Esophagus (tissue), 2 donors: ENCODE measurements around the gene TREX2. TPM values are rescaled to one million over a fixed set of nuclear protein-coding genes. Genes with fewer than 3 reads are reported as not detected.

Experiments used
- H3K27ac ChIP-seq, 2 donors: one replicate each; pipeline ENCODE4 v1.5.1; 2013; ENCODE audit warnings: low read depth in 2 of 2, mild to moderate bottlenecking in 2 of 2, inconsistent platforms in 1 of 2, low read length in 1 of 2, moderate library complexity in 1 of 2
- H3K27me3 ChIP-seq, 2 donors: one replicate each; pipeline ENCODE4 v1.6.1; 2013; ENCODE audit warnings: low read length in 2 of 2, control low read depth in 1 of 2, mild to moderate bottlenecking in 1 of 2; ENCODE audit not compliant: insufficient read depth in 2 of 2, control insufficient read depth in 1 of 2
- H3K36me3 ChIP-seq, 2 donors: one replicate each; pipeline ENCODE4 v1.6.1; 2013; ENCODE audit warnings: low read length in 1 of 2; ENCODE audit not compliant: control insufficient read depth in 2 of 2, insufficient read depth in 2 of 2
- H3K4me1 ChIP-seq, 2 donors: one replicate each; pipeline ENCODE4 v1.6.1; 2013; ENCODE audit warnings: low read length in 1 of 2; ENCODE audit not compliant: control insufficient read depth in 2 of 2, insufficient read depth in 2 of 2
- H3K4me3 ChIP-seq, 2 donors: one replicate each; pipeline ENCODE4 v1.5.1; 2013; ENCODE audit warnings: low read length in 2 of 2, mild to moderate bottlenecking in 2 of 2, low read depth in 1 of 2, moderate library complexity in 1 of 2
- H3K9me3 ChIP-seq, 2 donors: one replicate each; pipeline ENCODE4 v1.6.1; 2013; ENCODE audit warnings: mild to moderate bottlenecking in 2 of 2, low read depth in 1 of 2, low read length in 1 of 2, moderate library complexity in 1 of 2; ENCODE audit not compliant: control insufficient read depth in 2 of 2, insufficient read depth in 1 of 2
- WGBS, 2 donors: extraction: QIAGEN DNeasy Blood & Tissue Kit; methylation state at CpG; one replicate each; pipeline ENCODE4 v1.1.7; 2013; 5-methylcytosine and 5-hydroxymethylcytosine counted together
- polyA plus RNA-seq, 2 donors: library from polyadenylated mRNA; stranded (reverse); fragments of 200-250 nt; gene quantifications; one replicate each; pipeline ENCODE4 v1.2.3, GENCODE V29; 2013
- donor health status: healthy with polysubstance abuse.
- donor health status: Bipolar disorder and iron deficiency.

Gene TREX2
- polyA plus RNA-seq, 2 donors: 1.9 to 2.8 TPM

- Histone ChIP-seq H3K4me3 (no peak overlapping the region), H3K27ac (no peak overlapping the region), H3K4me1 (peaks cover 0 to 8% of the 10 kb centered on the region in 2 donors), H3K9me3 (no peaks in the 10 kb centered on the region), H3K36me3 (peaks cover 3 to 10% of the 10 kb centered on the region in 2 donors), H3K27me3 (no peaks in the 10 kb centered on the region)
- WGBS, 2 donors: 88 to 91% methylated on average over 17 of the region's 17 CpGs
These were observed 12.1 kb upstream of the TREX2 start for GRCh38 chrX:153457827-153458466.

DNA sequence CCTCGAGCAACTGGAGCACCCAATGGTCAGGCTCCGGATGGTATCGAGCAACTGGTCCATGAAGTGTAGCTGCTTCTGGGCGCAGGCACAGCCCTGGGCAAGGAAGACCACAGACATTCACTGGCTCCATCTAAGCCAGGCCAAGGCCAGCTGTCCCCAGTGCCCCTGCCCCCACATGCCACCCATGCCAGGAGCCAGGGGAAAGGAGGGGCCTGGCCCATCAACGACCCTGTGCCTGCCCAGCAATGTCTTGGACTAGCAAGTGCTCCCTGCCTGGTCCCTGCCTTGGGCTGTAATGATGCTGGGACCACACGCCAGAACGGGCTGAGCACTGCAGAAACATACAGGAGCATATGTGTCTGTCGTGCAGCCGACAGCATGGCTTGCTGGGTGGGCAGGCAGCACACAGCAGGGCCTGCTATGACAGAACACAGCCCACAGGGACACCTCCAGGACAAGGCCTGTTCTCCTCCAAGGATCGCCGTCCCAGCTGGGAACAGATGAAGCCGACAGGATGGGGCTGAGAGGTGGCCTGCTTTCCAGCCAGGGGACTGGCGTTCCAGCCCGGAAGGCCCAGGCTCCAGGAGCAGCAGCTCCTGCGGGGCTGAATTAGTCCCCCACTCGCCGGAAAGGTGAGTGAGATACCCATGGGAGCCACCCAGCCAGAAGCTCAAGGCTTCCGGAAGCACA is 11.4 kb upstream of the TREX2 start:
- H3K4me1 ChIP-seq: peaks cover 0 to 8% of the 10 kb centered on the region in 2 donors
- no peaks in the 10 kb centered on the region for H3K27me3 ChIP-seq
- no peak overlapping the region for H3K4me3 ChIP-seq
- no peaks in the 10 kb centered on the region for H3K9me3 ChIP-seq
- peaks cover 3 to 10% of the 10 kb centered on the region in 2 donors for H3K36me3 ChIP-seq
- WGBS, 2 donors: 86 to 92% methylated on average over 18 of the region's 18 CpGs
- H3K27ac ChIP-seq: no peak overlapping the region

DNA sequence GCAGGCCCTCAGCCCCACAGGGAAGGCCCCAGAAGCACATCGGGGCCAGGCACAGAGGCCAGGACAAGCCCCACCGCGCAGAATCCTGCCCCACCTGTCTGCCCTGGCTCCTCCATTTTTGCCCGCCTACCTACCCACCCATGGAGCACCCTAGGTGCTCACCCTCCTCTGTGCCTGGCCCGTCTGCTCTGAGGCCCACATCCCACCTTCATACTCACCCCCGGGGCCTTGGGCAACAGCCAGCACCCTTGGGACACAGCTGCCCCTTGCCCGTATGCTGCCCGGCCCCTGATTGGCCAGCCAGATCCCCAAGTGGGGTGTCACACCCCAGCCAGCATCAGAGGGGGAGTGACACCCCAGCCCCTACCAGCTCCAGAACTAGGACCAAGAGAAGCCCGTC is 10.8 kb upstream of the TREX2 start:
- no peaks in the 10 kb centered on the region for H3K9me3 ChIP-seq
- H3K4me1 ChIP-seq: peaks cover 0 to 8% of the 10 kb centered on the region in 2 donors
- WGBS, 2 donors: 74 to 84% methylated on average over 8 to 9 of the region's 9 CpGs
- H3K27me3 ChIP-seq: no peaks in the 10 kb centered on the region
- no peak overlapping the region for H3K4me3 ChIP-seq
- no peak overlapping the region for H3K27ac ChIP-seq
- peaks cover 3 to 10% of the 10 kb centered on the region in 2 donors for H3K36me3 ChIP-seq

- Histone ChIP-seq H3K4me1 (peaks cover 0 to 8% of the 10 kb centered on the region in 2 donors), H3K27me3 (no peaks in the 10 kb centered on the region), H3K27ac (no peak overlapping the region), H3K9me3 (no peaks in the 10 kb centered on the region), H3K4me3 (no peak overlapping the region), H3K36me3 (peaks cover 3 to 10% of the 10 kb centered on the region in 2 donors)
- 53 to 91% methylated on average over 11 to 12 of the region's 12 CpGs for WGBS, 2 donors
These were observed 10.3 kb upstream of the TREX2 start for GRCh38 chrX:153456161-153456560.

DNA sequence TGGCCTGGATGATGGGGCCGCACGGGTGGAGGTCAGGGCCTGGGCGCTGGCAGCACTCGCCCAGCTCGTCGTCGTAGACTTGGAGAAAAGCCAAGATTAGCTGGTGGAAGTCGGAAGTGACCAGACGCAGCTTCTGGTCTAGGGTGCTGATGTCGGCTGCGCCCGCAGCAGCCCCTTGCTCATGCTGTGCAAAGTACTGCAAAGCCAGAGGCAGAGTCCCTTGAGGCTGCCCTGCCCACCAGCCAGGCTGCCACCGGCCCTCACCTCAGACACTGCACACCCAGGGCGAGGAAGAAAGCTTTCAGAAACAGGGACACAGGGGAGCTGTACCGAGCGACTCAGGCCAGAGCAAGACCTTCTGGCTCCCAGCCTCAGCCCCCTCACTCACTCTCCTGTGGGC is 9.7 kb upstream of the TREX2 start:
- Histone ChIP-seq H3K9me3 (no peaks in the 10 kb centered on the region), H3K4me3 (no peak overlapping the region), H3K4me1 (peaks cover 0 to 8% of the 10 kb centered on the region in 2 donors), H3K27me3 (no peaks in the 10 kb centered on the region), H3K36me3 (peaks cover 3 to 10% of the 10 kb centered on the region in 2 donors), H3K27ac (no peak overlapping the region)
- 83 to 87% methylated on average over 16 of the region's 16 CpGs for WGBS, 2 donors

DNA sequence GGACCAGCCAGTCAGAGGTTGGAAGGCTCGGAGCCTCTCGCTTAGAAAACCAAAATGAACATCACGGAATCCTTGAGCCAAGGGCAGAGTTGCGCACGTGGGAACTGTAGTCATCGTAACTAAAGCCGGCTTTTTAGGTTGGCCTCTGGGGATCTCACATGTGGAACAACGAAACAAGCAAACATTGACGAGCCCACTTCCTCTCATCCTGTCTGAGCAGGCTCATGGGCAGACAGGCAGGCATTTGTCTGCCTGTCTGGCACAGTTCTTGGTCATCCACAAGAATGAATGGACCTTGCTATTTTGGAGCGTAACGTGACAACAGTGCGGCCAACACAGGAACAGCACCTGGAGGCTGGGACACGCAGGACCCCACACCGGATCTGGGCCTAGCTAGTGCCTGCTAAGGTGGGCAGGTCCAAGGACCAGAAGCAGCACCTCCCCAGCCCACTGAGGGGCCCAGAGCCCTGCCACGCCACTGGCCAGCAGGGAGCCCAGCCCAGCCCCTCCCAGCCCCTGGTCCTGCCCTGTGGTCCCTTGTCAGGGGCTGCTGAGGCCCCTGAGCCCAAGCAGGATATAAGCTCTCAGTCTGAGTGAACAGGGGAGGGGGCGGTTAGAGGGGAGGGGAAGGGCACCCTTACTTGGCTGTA is 9.2 kb upstream of the TREX2 start:
- 74 to 86% methylated on average over 16 of the region's 16 CpGs for WGBS, 2 donors
- H3K27ac ChIP-seq: no peak overlapping the region
- peaks cover 3 to 10% of the 10 kb centered on the region in 2 donors for H3K36me3 ChIP-seq
- no peaks in the 10 kb centered on the region for H3K27me3 ChIP-seq
- H3K4me3 ChIP-seq: no peak overlapping the region
- peaks cover 0 to 8% of the 10 kb centered on the region in 2 donors for H3K4me1 ChIP-seq
- no peaks in the 10 kb centered on the region for H3K9me3 ChIP-seq

DNA sequence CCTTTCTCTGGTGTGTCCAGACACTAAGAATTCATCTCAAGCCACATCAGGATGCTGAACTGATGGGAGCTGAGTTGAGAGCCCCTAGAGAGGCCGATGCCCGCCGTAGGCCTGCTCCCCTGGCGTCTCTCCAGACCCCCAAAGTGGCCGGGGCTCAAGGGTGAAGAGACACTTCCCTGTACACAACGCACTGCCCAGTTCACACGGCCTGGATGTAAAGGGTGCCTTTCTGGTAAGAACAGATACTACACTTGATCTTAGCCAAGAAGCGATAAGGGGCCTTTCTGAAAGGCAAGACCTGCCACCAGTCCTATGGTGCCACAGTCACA is 5.1 kb upstream of the TREX2 start:
- 87 to 94% methylated on average over 8 of the region's 8 CpGs for WGBS, 2 donors
- no peak overlapping the region for H3K4me3 ChIP-seq
- no peaks in the 10 kb centered on the region for H3K9me3 ChIP-seq
- H3K36me3 ChIP-seq: peaks cover 0 to 6% of the 10 kb centered on the region in 2 donors
- peaks cover 1 to 5% of the 10 kb centered on the region in 2 donors for H3K4me1 ChIP-seq
- no peaks in the 10 kb centered on the region for H3K27me3 ChIP-seq
- no peak overlapping the region for H3K27ac ChIP-seq

DNA sequence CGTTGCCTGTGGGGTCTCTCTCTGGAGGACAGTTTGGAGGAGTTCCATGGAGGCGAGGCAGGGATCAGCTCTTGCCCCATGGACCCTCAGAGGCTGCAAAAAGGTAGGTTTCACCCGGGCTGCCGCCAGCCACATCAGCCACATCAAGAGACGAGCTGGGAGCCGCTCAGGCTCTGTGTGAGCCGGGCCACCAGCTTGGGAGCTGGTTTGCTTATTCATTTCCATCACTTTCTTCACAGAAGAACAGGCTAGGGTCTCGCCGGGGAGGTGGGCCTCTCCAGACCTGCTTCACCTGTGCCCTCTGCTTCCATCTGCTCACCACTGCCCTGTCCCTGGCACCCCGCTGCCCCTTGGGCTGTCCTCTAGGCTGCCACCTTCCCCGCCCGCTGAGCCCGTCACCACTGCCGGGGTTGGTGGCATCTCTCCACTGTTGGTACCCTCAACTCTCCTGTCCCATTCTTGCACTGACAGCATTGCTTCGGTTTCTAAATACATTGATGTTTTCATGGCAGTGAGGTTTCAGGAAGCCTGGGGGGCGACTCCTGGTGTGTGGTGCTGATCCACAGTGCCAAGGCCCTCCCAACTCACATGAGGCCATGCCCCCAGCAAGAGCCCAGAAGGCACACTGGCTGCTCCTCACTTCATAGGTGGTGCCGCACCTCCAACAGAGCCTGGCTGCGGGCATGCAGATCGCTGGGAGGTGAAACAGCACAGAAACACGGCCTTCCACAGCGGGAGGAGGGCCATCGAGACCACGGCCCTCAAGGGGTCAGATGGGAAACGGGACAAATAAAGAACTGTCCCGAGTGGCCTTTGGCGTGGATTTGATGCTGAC is 4.5 kb upstream of the TREX2 start:
- H3K4me3 ChIP-seq: no peak overlapping the region
- H3K36me3 ChIP-seq: peaks cover 0 to 6% of the 10 kb centered on the region in 2 donors
- no peak overlapping the region for H3K27ac ChIP-seq
- H3K9me3 ChIP-seq: no peaks in the 10 kb centered on the region
- H3K27me3 ChIP-seq: no peaks in the 10 kb centered on the region
- H3K4me1 ChIP-seq: peaks cover 0 to 5% of the 10 kb centered on the region in 2 donors
- WGBS, 2 donors: 88 to 96% methylated on average over 26 of the region's 26 CpGs

DNA sequence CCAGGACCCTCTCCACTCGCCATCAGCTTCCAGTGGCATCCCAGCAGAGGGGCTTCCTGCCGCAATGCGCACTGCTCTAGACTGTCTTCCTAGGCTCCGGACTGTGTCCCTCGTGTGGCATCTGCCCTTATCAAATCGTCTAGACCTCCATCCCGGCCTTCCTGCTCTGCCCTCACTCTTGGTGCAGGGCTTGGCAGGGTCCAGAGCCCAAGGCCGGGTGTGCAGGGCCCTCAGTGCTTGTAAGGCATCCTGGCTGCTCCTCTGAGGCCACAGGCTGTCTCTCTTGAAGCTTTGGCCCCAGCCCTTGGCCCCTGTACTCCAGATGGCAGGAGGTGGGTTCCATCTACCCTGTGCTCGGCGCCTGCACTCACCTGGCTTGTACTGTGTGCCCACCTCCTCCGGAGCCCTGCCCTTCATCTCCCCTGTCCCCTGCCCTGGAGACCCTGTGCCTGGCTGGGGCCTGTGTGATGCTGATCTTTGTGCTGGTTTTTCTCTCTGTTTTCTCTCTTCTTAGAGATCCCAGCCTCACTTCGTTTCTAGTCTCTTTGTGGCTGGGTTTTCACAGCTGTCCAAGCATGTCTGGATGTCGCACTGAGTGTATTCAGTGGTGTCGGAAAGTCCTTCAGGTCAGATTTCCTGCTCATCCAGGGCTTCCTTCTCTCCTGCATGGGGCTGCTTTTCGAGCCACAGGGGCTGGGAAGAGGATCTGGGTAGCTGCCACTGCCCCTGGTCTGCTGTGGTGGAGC is 3.7 kb upstream of the TREX2 start:
- no peak overlapping the region for H3K4me3 ChIP-seq
- H3K27me3 ChIP-seq: no peaks in the 10 kb centered on the region
- H3K9me3 ChIP-seq: no peaks in the 10 kb centered on the region
- 89 to 93% methylated on average over 15 of the region's 15 CpGs for WGBS, 2 donors
- no peak overlapping the region for H3K27ac ChIP-seq
- no peaks in the 10 kb centered on the region for H3K36me3 ChIP-seq
- H3K4me1 ChIP-seq: peaks cover 0 to 5% of the 10 kb centered on the region in 2 donors
